ENCODE data around the gene ITPKC. TPM values are rescaled to one million over a fixed set of nuclear protein-coding genes. Genes with fewer than 3 reads are reported as not detected.
A peak's percentile ranks its signal among the peaks of the same experiment; 100 is the strongest.

ITPKC gene
- total and polyA plus RNA-seq, 9 of the 15 experiments (the other 6 are each of a cell fraction or from before 2014, with no cell fraction given), result 0.08 to 9.3 (median 5.8) TPM

- Histone ChIP-seq H3K4me2 (ENCODE audit: insufficient read depth, low read length) (peak overlapping the region; percentile 67), H3K27me3 (ENCODE audit: control insufficient read depth in 2 of 2, insufficient read depth in 2 of 2, low read length in 2 of 2) (no peaks in the 10 kb centered on the region), H3K36me3 (ENCODE audit: control insufficient read depth, insufficient read depth, low read length) (peaks cover 73% of the 10 kb centered on the region), H3K79me2 (ENCODE audit: control insufficient read depth, insufficient read depth, low read length) (peaks cover 81% of the 10 kb centered on the region), H4K20me1 (replicated peaks; ENCODE audit: control insufficient read depth, insufficient read depth, low read length) (peaks cover 35% of the 10 kb centered on the region), H2AFZ (ENCODE audit: low read depth, low read length) (no peak overlapping the region), H3K9me3 (replicated peaks; ENCODE audit: control insufficient read depth, insufficient read depth, low read depth, low read length) (no peaks in the 10 kb centered on the region), H3K9ac (ENCODE audit: insufficient read depth in 1 of 2, low read depth in 2 of 2, low read length in 2 of 2) (peak overlapping the region; percentile 35 to 88), H3K27ac (ENCODE audit: extremely low read depth, low read depth, low read length) (peak overlapping the region; percentile 43; the same call in 2 of the 3 replicates), H3K4me1 (replicated peaks in 1 of 2; ENCODE audit: control insufficient read depth in 2 of 2, insufficient read depth in 2 of 2, low read length in 2 of 2) (peaks cover 23 to 31% of the 10 kb centered on the region in 2 experiments), H3K9me1 (ENCODE audit: control insufficient read depth, insufficient read depth, low read length) (peaks cover 3% of the 10 kb centered on the region), H3K4me3 (peak overlapping the region; percentile 13)
- ChIA-PET POLR2A (interaction anchor here (0.6 to 2.5 kb wide), 6 partner anchors 9 to 236 kb away, joined by 3 to 8 read pairs (median 4); no protein-coding TSS in a partner anchor), CTCF (ENCODE audit: low intra/inter-chr PET ratio) (no interaction called here)
- WGBS (ENCODE audit: insufficient coverage, low coverage, missing lambda C conversion rate), result 71% methylated on average over 9 of the region's 9 CpGs
- intact Hi-C loops (cut with micrococcal nuclease) (no loop called here), in situ Hi-C loops (cut with MboI) (no loop called here)
- FAIRE-seq (no peak), ATAC-seq (no peak), DNase-seq (ENCODE audit: extremely low read depth in 1 of 4, low spot score in 3 of 4) (no peak)
- no TSS peak for BruUV-seq (replicated peaks)
- TF ChIP-seq ZNF133 (CRISPR knock-in tag; IDR thresholded peaks at IDR 0.05) (no peak), PCBP1 (IDR thresholded peaks at IDR 0.05; ENCODE audit: low read depth, low read length, poor library complexity, severe bottlenecking) (no peak), FOXP4 (CRISPR knock-in tag; IDR thresholded peaks at IDR 0.05; ENCODE audit: borderline replicate concordance) (no peak), ZNF583 (CRISPR knock-in tag; IDR thresholded peaks at IDR 0.05) (no peak), ELF2 (CRISPR knock-in tag; IDR thresholded peaks at IDR 0.05) (no peak), CEBPB (tag; IDR thresholded peaks at IDR 0.05) (peak; percentile 50; the same call in 1 of the 2 replicates), AFF1 (IDR thresholded peaks at IDR 0.05; ENCODE audit: low read depth in 1 of 2, partially characterized antibody in 2 of 2) (no peak), HLTF (IDR thresholded peaks at IDR 0.05) (0 out of 2 replicates have a peak, but pooled peaks have one; percentile 32), HSF4 (CRISPR knock-in tag; IDR thresholded peaks at IDR 0.05; ENCODE audit: borderline replicate concordance) (no peak), CC2D1A (IDR thresholded peaks at IDR 0.05) (no peak), ZBTB26 (CRISPR knock-in tag; IDR thresholded peaks at IDR 0.05) (no peak), SMARCA4 (IDR thresholded peaks at IDR 0.05) (no peak), BRD9 (IDR thresholded peaks at IDR 0.05; ENCODE audit: low read depth, partially characterized antibody) (no peak), CEBPG (CRISPR knock-in tag; IDR thresholded peaks at IDR 0.05) (no peak), CEBPG (tag; conservative IDR thresholded peaks at IDR 0.05 in 1 of 2, IDR thresholded peaks at IDR 0.05 in 1 of 2) (0 out of 4 replicates have a peak, but pooled peaks of 1 of the 2 experiments have one; percentile 26)
These were observed 37.8 kb downstream of the ITPKC start for GRCh38 chr19:40754611-40755247.
